ENCODE data around the gene ABCA9. TPM values are rescaled to one million over a fixed set of nuclear protein-coding genes. Genes with fewer than 3 reads are reported as not detected.

ABCA9 gene
- total RNA-seq, 1 experiment from 2014 or later = not detected

GRCh38 chr17:68939195-68939594 is 121.5 kb downstream of the ABCA9 start:
- Histone ChIP-seq H3K4me1 (replicated peaks; ENCODE audit: insufficient read depth) (no peaks in the 10 kb centered on the region), H4K20me1 (ENCODE audit: insufficient read depth) (no peaks in the 10 kb centered on the region), H3F3A (ENCODE audit: insufficient read depth, low read depth) (no peaks in the 10 kb centered on the region), H3K27ac (no peak overlapping the region), H3K9me3 (ENCODE audit: insufficient read depth, low read depth) (no peaks in the 10 kb centered on the region), H3K27me3 (ENCODE audit: insufficient read depth, low read depth) (no peaks in the 10 kb centered on the region), H3K4me2 (no peak overlapping the region), H3K79me2 (ENCODE audit: low read depth) (no peaks in the 10 kb centered on the region), H2AFZ (no peak overlapping the region), H3K9me2 (ENCODE audit: insufficient read depth) (no peaks in the 10 kb centered on the region), H3K36me3 (ENCODE audit: low read depth) (no peaks in the 10 kb centered on the region), H3K4me3 (no peak overlapping the region)
- no peak for TF ChIP-seq EZH2 (IDR thresholded peaks at IDR 0.05; ENCODE audit: low read depth)
- TF ChIP-seq CTCF (conservative IDR thresholded peaks at IDR 0.05) = no peak
- CTCF ChIA-PET = no interaction called here
- DNase-seq = no peak
- POLR2A ChIA-PET (ENCODE audit: unreplicated experiment) = no interaction called here
- BruUV-seq (replicated peaks) = no TSS peak
- intact Hi-C loops (cut with micrococcal nuclease; ENCODE audit: unreplicated experiment) = no loop called here

- Histone ChIP-seq H3F3A (ENCODE audit: insufficient read depth, low read depth) (no peaks in the 10 kb centered on the region), H3K9me3 (ENCODE audit: insufficient read depth, low read depth) (no peaks in the 10 kb centered on the region), H3K4me3 (no peak overlapping the region), H3K9me2 (ENCODE audit: insufficient read depth) (no peaks in the 10 kb centered on the region), H3K27me3 (ENCODE audit: insufficient read depth, low read depth) (no peaks in the 10 kb centered on the region), H3K4me2 (no peak overlapping the region), H2AFZ (no peak overlapping the region), H3K79me2 (ENCODE audit: low read depth) (no peaks in the 10 kb centered on the region), H3K4me1 (replicated peaks; ENCODE audit: insufficient read depth) (no peaks in the 10 kb centered on the region), H3K36me3 (ENCODE audit: low read depth) (no peaks in the 10 kb centered on the region), H4K20me1 (ENCODE audit: insufficient read depth) (no peaks in the 10 kb centered on the region), H3K27ac (no peak overlapping the region)
- TF ChIP-seq CTCF (conservative IDR thresholded peaks at IDR 0.05) = no peak
- TF ChIP-seq EZH2 (IDR thresholded peaks at IDR 0.05; ENCODE audit: low read depth) = no peak
- CTCF ChIA-PET = no interaction called here
- POLR2A ChIA-PET (ENCODE audit: unreplicated experiment) = no interaction called here
- DNase-seq = no peak
- intact Hi-C loops (cut with micrococcal nuclease; ENCODE audit: unreplicated experiment) = no loop called here
- BruUV-seq (replicated peaks) = no TSS peak
Measured at GRCh38 chr17:68937890-68938514, 122.7 kb downstream of the ABCA9 start.

GRCh38 chr17:68927516-68927915 is 133.2 kb downstream of the ABCA9 start:
- DNase-seq = no peak
- ChIA-PET POLR2A (ENCODE audit: unreplicated experiment) (no interaction called here), CTCF (interaction anchor here (0.8 kb wide), 1 partner anchor 36 kb away, joined by 3 read pairs; no protein-coding TSS in a partner anchor)
- Histone ChIP-seq H3K79me2 (ENCODE audit: low read depth) (no peaks in the 10 kb centered on the region), H4K20me1 (ENCODE audit: insufficient read depth) (no peaks in the 10 kb centered on the region), H3K4me1 (replicated peaks; ENCODE audit: insufficient read depth) (no peaks in the 10 kb centered on the region), H3K36me3 (ENCODE audit: low read depth) (no peaks in the 10 kb centered on the region), H3K4me2 (no peak overlapping the region), H2AFZ (no peak overlapping the region), H3F3A (ENCODE audit: insufficient read depth, low read depth) (no peaks in the 10 kb centered on the region), H3K27ac (no peak overlapping the region), H3K27me3 (ENCODE audit: insufficient read depth, low read depth) (no peaks in the 10 kb centered on the region), H3K9me3 (ENCODE audit: insufficient read depth, low read depth) (no peaks in the 10 kb centered on the region), H3K4me3 (no peak overlapping the region), H3K9me2 (ENCODE audit: insufficient read depth) (peaks cover 6% of the 10 kb centered on the region; the same call in 1 of the 2 replicates)
- intact Hi-C loops (cut with micrococcal nuclease; ENCODE audit: unreplicated experiment) = no loop called here
- BruUV-seq (replicated peaks) = no TSS peak
- no peak for TF ChIP-seq CTCF (conservative IDR thresholded peaks at IDR 0.05)
- TF ChIP-seq EZH2 (IDR thresholded peaks at IDR 0.05; ENCODE audit: low read depth) = no peak
